GM08714 (cell line): ENCODE data around the gene KIF16B.

Source experiments
- H3K4me3 ChIP-seq: fragments of 200-500 bp; sonication (Bioruptor generic); 2 replicates; pipeline ENCODE4 v1.5.1; 2014; ENCODE audit warnings: mild to moderate bottlenecking, low read length, inconsistent platforms
- ZNF274 ChIP-seq: IDR thresholded peaks from 2 replicates; pipeline ENCODE4 v1.6.1; 2012; ENCODE audit warnings: mild to moderate bottlenecking, low read depth, low read length

KIF16B gene

DNA sequence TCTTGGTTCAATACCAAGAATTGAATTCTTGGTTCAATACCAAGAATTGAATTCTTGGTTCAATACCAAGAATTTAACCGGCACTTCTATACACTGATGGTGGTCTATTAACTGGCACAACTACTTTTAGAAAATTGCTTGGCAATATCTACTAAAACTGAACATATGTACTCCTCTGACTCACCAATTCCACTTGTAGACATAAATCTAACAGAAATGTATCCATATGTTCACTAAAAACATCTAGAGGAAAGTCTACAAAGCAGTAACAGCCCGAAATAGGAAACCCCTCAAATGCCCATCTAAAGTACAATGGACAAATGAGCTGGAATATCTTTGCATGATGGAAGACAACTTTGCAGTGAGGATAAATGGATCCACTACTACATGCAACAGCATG lies 71.9 kb downstream of the KIF16B start:
- no peak for TF ChIP-seq ZNF274

DNA sequence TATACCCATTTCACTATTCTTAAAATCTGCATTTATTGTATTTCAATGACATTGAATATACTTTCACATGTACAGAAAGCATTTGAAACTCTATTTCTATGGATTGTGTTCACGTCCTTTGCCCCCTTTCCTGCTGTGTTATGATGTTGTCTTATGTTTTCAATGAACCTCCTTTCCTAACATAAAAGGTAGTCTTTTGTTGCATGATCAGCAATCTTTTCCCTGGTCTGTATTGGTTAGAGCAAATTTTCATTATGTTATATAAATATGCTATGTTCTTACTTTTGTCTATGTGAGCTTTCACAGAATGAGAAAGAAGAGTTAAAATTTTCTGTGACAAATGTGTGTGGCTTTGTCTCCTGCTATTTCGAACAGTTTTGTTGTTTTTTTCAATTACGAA lies 73.1 kb downstream of the KIF16B start:
- no peak for TF ChIP-seq ZNF274
- H3K4me3 ChIP-seq: no peak overlapping the region

More for the DNA sequence above, 71.9 kb downstream of the KIF16B start:
- H3K4me3 ChIP-seq: no peak overlapping the region

DNA sequence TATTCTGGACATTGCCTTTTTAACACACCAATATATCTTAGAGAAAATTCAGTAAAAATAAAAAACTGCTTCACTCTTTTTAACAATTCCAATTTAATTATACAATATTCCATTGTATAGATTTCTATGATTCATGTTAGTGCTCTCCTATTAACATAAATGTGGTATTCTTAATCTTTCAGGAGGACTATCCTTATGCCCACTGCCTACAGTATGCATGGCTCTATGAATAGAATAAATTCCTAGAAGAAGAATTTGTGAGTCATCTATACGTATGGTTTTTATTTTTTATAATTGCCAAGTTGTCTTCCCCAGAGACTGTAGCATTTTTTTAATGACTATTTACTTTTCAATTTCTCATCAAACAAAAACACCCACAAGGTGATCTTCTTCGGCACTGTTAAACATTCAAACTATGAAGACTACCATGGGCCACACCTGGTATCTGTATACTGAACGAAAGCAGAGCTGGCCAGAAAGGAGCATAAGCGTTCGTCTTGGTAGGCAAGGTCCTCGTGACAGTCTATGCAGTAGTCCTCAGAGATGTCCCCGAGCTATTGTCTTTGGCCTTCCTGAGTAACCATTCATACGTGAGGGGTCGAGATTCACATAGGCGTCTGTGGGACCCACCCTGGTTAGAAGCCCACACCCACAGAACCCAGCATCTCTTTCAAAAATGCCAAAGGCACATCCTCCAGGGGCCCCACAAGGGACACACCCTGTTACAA lies 74.6 kb downstream of the KIF16B start:
- no peak overlapping the region for H3K4me3 ChIP-seq
- no peak for TF ChIP-seq ZNF274

DNA sequence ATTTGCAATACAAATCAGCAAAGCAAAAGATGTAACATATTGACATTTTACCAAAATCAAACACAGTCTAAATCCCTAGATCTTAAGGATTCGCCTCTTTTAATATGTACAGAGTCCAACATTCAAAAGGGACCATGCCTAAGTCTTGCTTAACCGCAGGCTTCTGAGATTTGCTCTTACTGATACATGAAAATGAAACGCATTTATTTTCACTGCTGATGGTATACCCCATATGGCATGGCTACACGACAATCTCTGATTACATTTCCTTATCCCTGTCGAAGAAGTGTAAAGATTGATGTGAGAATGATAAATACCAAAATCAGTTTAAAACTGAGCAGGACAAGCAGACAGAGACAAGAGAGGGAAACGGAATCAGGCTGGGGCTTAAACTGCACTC lies 75.4 kb downstream of the KIF16B start:
- no peak overlapping the region for H3K4me3 ChIP-seq
- TF ChIP-seq ZNF274: no peak

DNA sequence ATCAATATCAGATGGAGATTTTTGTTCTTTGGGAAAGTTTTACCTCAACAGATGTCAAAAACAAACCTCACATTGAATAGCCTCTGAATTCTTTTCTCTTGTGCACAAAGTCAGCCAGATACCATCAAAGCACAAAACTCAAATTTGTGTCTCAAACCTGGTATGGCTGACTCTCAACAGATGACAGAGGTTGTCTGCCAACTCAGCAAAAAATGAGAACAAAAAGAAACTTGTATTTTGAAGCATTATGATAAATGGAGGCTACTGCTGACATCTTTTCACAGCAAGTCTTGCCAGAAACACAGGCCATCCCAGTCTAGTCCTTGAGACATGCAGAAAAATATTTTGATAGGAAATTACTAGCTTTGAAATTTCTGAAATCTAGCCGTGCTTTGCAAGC lies 79.8 kb downstream of the KIF16B start:
- no peak overlapping the region for H3K4me3 ChIP-seq
- TF ChIP-seq ZNF274: no peak

DNA sequence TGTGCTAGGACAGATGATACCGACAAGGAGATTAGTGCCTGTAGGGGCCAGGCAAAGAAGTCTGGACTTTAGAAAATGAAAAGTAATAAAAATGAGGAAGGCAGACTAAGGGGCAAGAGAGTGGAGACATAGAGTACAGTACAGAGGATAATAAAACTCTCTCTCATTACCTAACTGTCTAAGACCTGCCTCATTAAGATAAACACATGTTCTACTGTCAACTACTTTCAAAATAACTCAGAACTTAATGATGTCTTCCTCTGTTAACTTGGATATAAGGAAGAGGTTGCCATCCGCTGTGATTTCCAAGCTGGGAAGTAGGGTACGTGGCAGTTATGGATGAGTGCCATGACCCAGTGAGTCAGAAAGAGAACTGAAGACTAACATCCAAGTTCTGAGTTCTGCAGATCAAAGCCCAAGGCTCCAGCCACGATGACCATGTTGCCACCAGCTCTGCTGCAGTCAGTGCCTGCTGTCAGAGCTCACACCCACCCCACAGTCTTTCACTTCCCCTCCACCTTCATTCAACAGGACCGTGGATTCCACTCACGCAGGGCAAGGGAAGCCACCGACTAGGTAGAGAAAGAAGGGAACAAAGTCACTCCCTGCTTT lies 81.8 kb downstream of the KIF16B start:
- no peak for TF ChIP-seq ZNF274
- no peak overlapping the region for H3K4me3 ChIP-seq

DNA sequence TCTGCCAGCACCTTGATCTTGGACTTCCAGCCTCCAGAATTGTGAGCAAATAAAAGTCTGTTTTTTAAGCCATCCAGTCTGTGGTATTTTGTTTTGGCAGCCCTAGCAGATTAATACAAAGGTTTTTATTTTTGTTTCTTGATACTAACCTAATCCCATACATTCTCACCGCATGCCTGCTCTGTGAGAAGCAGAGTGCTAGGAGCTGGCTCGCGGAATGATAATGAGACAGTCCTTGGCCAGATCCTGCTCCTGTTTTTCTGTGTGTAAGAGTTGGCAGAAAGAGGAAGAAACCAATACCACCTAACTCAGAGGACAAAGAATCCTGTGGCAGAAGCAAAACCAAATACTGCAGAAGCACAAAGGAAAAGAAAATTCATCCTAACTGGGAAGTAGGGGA lies 82.6 kb downstream of the KIF16B start:
- no peak overlapping the region for H3K4me3 ChIP-seq

DNA sequence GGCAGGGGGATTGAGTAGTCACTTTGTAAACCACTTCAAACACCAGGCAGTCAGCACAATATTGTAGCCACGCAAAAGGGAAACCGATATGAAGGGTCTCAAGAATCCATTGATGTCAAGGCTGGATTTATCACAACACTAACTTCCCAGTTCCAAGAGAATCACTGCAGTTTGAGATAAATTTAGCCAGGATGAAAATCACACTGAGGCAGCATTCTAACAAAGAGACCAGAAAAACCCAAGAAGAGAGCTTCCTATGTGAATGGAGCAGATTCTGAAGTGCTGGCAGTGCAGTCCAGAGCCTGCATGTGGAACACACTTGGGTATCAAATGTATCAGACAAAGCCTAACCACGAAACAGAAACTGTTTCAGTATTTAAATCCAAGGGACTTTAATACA lies 84.6 kb downstream of the KIF16B start:
- no peak for TF ChIP-seq ZNF274
- H3K4me3 ChIP-seq: no peak overlapping the region

More for the DNA sequence above, 82.6 kb downstream of the KIF16B start:
- TF ChIP-seq ZNF274: no peak

DNA sequence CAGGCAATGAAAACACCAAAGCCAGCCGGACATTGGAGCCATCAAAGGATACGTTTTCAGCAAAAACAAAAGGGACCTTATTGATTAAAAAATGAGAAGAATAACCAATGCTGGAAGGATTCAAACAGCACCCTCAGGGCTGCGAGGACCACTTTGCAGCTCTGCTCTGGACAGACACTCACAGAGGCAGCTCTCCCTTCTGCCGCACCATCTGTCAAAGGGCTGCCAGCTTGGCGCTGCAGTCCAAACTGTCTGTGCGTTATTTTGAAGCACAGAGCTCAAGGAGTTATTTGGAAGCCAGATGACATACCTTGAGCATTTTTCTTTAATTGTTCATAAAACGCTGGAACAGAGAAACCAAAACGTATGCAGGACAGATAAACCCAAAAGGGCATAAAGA lies 85.2 kb downstream of the KIF16B start:
- no peak for TF ChIP-seq ZNF274
- no peak overlapping the region for H3K4me3 ChIP-seq

DNA sequence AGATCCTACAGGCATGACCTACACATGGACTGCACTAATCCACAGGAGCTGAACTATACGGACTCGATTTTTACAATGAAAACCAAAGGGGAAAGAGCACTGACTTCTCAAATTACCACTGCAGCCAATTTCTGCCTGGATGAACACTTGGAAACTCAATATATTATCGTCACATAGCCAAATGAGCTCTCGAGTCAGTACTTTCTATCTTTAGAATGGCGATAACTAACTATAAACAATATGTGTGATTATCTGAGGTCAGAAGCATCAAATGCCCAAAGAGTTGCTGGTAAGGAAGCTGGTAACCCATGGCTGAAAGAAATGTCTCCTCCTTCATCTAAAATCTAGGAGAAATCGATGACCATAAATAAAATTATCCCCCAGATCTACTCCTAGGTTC lies 86.7 kb downstream of the KIF16B start:
- no peak overlapping the region for H3K4me3 ChIP-seq
- TF ChIP-seq ZNF274: no peak

DNA sequence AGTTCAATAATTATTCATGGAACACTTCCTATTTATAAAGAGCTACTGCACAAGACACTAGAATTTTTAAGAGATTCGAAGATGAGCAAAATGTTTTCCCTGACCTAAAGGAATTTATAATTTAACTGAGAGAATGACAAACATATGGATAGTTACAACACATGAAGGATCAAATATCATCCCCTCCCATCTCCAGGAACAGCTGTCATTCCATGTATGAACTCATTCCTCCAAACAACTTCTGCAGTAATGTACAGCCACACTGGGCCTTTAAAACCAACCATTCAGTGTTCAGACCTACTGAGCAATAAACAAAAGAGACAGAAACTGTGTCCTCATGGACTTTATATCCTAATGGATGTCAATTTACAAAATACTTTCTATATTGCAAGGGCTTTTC lies 87.8 kb downstream of the KIF16B start:
- H3K4me3 ChIP-seq: no peak overlapping the region
- no peak for TF ChIP-seq ZNF274

DNA sequence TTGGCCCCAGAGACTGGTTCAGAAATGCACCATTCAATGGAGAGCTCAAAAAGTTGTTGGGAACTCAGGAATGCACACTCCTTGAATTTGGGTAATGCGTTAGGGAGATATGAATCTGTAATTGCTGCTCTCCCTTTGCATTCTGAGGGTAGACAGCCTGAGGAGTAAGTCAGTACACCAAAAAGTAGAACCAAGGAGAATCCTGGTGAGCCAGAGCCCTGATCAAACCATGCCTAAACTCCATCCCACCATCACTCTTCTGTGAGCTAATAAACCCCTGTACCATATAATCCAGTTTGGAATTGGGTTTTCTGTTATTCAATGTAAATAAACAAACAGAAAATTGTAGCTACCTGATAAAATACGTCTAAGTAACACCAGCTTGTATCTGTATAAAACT lies 90.2 kb downstream of the KIF16B start:
- no peak for TF ChIP-seq ZNF274
- H3K4me3 ChIP-seq: no peak overlapping the region

DNA sequence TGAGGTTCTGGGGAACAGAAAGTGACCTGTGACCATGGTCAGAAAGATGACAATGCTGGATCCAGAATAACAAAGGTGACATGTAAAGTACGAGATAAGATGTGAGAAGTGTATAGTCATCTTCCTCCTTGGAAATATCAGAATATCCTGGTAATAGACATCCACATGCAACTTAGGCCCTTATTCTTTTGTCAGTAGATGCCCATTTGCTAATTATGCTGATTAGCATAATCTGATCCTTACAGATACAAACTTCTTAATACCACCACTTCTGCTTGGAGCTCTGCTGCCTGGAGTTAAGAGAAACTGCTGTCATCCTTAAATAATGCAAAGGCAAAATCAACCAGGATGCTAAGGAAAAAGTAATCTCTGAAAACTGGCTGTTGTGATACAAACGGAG lies 91.3 kb downstream of the KIF16B start:
- TF ChIP-seq ZNF274: no peak
- no peak overlapping the region for H3K4me3 ChIP-seq

DNA sequence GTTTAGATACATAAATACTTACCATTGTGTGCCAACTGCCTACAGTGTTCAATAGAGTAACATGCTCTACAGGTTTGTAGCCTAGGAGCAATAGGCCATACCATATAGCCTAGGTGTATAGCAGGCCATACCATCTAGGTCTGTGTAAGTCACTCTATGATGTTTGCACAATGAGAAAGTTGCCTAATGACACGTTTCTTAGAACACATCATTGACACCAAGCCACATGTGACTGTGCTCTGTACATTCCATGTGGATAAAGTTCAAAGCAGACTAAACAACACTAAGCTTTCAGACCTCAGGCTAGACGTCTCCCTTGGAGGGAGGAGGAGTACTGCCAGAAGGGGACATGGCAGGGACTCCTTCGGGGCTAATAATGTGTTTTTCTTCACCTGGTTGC lies 93.6 kb downstream of the KIF16B start:
- no peak overlapping the region for H3K4me3 ChIP-seq
- TF ChIP-seq ZNF274: no peak

DNA sequence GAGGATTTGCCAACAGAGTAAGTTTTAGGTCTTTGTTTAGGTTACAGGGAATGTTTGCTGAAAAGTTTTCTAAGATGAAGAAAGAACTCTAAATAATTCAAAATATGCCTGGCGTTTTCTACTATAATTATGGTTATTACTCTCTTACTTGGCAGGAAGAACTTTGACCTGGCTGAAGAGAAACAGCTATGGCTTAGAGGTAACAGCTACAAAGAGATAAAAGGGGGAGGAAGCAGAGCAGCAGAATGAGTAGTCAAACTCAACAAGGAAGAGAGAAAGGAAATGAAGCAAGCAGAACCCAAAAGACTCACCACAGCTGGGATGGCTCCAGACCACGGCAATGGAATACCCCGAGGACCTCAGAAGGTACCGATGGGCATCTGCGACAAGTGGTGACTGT lies 95.6 kb downstream of the KIF16B start:
- H3K4me3 ChIP-seq: no peak overlapping the region
- no peak for TF ChIP-seq ZNF274

DNA sequence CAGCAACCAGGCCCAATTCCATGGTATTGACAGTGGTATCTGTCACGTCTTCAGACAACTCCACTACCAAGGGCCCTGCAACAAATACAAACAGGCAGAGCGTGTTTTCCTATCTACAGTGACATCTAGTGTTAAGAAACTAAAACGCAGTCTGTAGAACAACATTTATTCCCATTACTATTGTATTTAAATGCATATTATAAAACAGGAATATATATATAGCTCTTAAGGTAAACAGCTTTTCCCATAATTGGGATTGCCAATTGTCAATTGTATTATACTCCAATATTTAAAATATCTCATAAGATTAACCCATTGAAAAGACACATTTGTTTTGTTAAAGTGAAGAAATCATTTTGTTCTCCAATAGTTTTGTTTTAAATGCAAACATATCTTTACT lies 97.2 kb downstream of the KIF16B start:
- no peak for TF ChIP-seq ZNF274
- H3K4me3 ChIP-seq: no peak overlapping the region

DNA sequence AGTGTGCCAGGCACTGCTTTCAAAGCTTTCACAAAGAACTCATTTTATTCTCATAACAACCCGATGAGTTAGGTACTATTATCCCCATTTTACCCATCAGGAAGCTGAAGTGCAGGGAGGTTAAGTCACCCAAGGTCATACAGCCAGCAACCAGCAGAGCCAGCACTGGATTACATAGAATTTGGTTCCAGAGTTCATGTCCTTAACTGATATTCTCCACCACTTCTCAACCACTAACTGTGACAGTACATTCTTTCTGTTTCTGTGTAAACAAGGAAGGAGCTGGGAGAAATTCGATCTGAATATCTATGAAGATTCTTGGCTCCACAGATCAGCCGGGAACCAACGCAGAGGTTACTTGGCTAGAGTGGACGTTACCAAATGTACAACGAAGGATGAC lies 98.0 kb downstream of the KIF16B start:
- H3K4me3 ChIP-seq: no peak overlapping the region
- no peak for TF ChIP-seq ZNF274
